Parathyroid adenoma (tissue), 2 donors: ENCODE results near the gene PLXDC1.

Experiments
- H2AFZ ChIP-seq: fragments of 300-600 bp; sonication (generic); one replicate; pipeline ENCODE4 v1.7.0; 2017; ENCODE audit warnings: antibody characterized with exemption, mild to moderate bottlenecking
- H3K27ac ChIP-seq: fragments of 300-600 bp; sonication (generic); one replicate; pipeline ENCODE4 v1.7.0; 2017
- H3K27me3 ChIP-seq: fragments of 300-600 bp; sonication (generic); one replicate; pipeline ENCODE4 v1.7.0; 2017; ENCODE audit warnings: low read length; ENCODE audit not compliant: control insufficient read depth, insufficient read depth
- H3K36me3 ChIP-seq: fragments of 300-600 bp; sonication (generic); one replicate; pipeline ENCODE4 v1.7.0; 2017; ENCODE audit warnings: low read length; ENCODE audit not compliant: control insufficient read depth, insufficient read depth
- H3K4me1 ChIP-seq: fragments of 300-600 bp; sonication (generic); one replicate; pipeline ENCODE4 v1.7.0; 2017; ENCODE audit warnings: control low read depth
- H3K4me2 ChIP-seq: fragments of 300-600 bp; sonication (generic); one replicate; pipeline ENCODE4 v1.7.0; 2017; ENCODE audit warnings: low read length
- H3K4me3 ChIP-seq: fragments of 300-600 bp; sonication (generic); one replicate; pipeline ENCODE4 v1.7.0; 2017; ENCODE audit warnings: low read depth, low read length
- H3K79me2 ChIP-seq: fragments of 300-600 bp; sonication (generic); one replicate; pipeline ENCODE4 v1.7.0; 2017; ENCODE audit warnings: control low read depth
- H3K9ac ChIP-seq: fragments of 300-600 bp; sonication (generic); one replicate; pipeline ENCODE4 v1.7.0; 2017; ENCODE audit warnings: mild to moderate bottlenecking
- H3K9me3 ChIP-seq: fragments of 300-600 bp; sonication (generic); one replicate; pipeline ENCODE4 v1.7.0; 2017; ENCODE audit warnings: low read length; ENCODE audit not compliant: control insufficient read depth
- TF ChIP-seq, protein P1 (sequence below): fragments of 300-600 bp; sonication (generic); IDR thresholded peaks from one replicate; pipeline ENCODE4 v1.7.0; 2017; ENCODE audit warnings: antibody characterized with exemption, mild to moderate bottlenecking
- donor health status: primary hyperparathyroidism.

Gene PLXDC1

DNA sequence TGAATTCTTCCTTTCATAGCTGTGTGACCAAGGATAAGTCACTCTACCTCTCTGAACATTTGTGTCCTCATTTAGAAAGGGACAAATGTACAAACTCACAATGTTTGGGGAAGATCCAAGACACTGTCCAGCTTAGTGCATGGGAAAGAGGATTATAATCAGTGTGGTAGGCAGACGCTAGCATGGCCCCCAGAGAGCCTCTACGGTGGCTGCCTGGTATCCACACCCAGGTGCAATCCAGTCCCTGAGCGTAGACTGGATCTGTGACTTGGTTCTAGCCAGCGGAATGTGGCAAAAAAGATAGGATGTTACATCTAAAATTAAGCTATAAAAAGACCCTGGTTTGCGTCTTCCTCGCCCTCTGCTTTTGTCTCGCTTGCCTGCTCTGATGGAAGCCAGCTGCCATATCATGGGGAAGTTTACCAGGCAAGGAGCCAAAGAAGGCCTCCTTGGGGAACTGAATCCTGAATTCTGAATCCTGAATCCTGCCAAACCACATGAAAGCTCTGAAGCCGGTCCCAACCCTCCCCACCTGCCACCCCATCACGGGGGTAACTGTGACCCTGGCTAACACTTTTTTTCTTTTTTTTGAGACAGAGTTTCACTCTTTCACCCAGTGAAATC lies 51.7 kb downstream of the PLXDC1 start:
- H3K4me3 ChIP-seq = no peak overlapping the region
- TF ChIP-seq, protein P1, sequence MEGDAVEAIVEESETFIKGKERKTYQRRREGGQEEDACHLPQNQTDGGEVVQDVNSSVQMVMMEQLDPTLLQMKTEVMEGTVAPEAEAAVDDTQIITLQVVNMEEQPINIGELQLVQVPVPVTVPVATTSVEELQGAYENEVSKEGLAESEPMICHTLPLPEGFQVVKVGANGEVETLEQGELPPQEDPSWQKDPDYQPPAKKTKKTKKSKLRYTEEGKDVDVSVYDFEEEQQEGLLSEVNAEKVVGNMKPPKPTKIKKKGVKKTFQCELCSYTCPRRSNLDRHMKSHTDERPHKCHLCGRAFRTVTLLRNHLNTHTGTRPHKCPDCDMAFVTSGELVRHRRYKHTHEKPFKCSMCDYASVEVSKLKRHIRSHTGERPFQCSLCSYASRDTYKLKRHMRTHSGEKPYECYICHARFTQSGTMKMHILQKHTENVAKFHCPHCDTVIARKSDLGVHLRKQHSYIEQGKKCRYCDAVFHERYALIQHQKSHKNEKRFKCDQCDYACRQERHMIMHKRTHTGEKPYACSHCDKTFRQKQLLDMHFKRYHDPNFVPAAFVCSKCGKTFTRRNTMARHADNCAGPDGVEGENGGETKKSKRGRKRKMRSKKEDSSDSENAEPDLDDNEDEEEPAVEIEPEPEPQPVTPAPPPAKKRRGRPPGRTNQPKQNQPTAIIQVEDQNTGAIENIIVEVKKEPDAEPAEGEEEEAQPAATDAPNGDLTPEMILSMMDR = no peak
- no peaks in the 10 kb centered on the region for H3K79me2 ChIP-seq
- H3K36me3 ChIP-seq = no peaks in the 10 kb centered on the region
- no peak overlapping the region for H3K27ac ChIP-seq
- no peak overlapping the region for H3K9ac ChIP-seq
- H3K27me3 ChIP-seq = no peaks in the 10 kb centered on the region
- no peaks in the 10 kb centered on the region for H3K4me1 ChIP-seq
- H3K9me3 ChIP-seq = no peaks in the 10 kb centered on the region
- no peak overlapping the region for H3K4me2 ChIP-seq
- H2AFZ ChIP-seq = no peak overlapping the region

DNA sequence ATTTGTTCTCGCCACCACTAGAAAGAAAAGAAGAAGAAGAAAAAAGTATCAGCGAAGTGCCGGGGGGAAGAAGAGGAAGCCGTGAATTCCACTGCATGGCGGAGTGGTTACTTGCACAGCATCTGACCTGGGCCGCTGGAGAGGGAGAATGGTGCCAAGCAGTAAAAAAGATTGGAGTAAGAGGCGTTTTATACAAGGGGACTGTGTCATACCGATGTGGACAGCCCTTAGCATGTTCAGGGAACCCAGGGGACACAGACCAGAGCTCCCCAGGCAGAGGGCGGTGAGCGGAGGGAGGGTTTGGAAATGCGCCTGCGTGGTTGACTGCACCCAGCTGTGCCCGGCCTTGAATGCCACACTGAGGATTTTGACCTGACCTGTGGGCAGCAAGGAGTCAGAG lies 52.8 kb downstream of the PLXDC1 start:
- Histone ChIP-seq H3K79me2 (no peaks in the 10 kb centered on the region), H3K9me3 (no peaks in the 10 kb centered on the region), H3K4me3 (no peak overlapping the region), H3K9ac (no peak overlapping the region), H2AFZ (no peak overlapping the region), H3K27me3 (no peaks in the 10 kb centered on the region), H3K4me2 (no peak overlapping the region), H3K4me1 (no peaks in the 10 kb centered on the region), H3K27ac (no peak overlapping the region), H3K36me3 (no peaks in the 10 kb centered on the region)
- TF ChIP-seq, protein P1 = no peak

DNA sequence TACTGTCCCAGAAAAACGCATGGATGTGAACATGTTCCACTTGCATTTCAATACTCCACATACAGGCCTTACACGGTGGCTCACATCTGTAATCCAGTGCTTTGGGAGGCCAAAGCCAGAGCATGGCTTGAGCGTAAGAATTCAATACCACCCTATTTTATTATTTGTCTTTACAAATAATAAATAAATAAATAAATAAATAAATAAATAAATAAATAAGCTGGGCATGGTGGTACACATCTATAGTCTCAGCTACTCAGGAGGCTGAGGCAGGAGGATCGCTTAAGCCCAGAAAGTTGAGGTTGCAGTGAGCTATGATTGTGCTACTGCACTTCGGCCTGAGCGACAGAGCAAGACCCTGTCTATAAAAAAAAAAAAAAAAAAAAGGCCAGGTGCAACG lies 53.9 kb downstream of the PLXDC1 start:
- no peak overlapping the region for H3K4me2 ChIP-seq
- no peaks in the 10 kb centered on the region for H3K79me2 ChIP-seq
- no peaks in the 10 kb centered on the region for H3K9me3 ChIP-seq
- no peak overlapping the region for H3K27ac ChIP-seq
- H3K9ac ChIP-seq = no peak overlapping the region
- no peaks in the 10 kb centered on the region for H3K36me3 ChIP-seq
- no peaks in the 10 kb centered on the region for H3K27me3 ChIP-seq
- TF ChIP-seq, protein P1 = no peak
- H2AFZ ChIP-seq = no peak overlapping the region
- H3K4me1 ChIP-seq = no peaks in the 10 kb centered on the region
- no peak overlapping the region for H3K4me3 ChIP-seq

DNA sequence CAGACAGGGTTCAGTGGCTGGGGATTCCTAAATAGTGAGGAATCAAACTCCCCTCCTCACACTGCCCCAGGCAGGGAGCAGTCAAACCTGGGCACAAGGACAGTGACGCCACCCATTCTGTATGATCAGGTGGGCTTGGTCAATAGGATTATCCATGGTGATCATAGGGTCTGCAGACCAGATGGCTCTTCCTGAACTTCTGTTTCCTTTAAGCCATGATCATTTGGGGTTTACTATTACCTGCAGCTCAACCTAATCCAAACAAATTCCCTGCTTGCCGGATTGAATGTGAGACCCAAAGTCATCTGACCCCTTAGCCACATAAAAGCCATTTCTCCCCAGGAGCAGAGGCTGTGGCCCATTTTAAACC lies 54.3 kb downstream of the PLXDC1 start:
- H3K9me3 ChIP-seq = no peaks in the 10 kb centered on the region
- no peak overlapping the region for H3K9ac ChIP-seq
- TF ChIP-seq, protein P1 = no peak

DNA sequence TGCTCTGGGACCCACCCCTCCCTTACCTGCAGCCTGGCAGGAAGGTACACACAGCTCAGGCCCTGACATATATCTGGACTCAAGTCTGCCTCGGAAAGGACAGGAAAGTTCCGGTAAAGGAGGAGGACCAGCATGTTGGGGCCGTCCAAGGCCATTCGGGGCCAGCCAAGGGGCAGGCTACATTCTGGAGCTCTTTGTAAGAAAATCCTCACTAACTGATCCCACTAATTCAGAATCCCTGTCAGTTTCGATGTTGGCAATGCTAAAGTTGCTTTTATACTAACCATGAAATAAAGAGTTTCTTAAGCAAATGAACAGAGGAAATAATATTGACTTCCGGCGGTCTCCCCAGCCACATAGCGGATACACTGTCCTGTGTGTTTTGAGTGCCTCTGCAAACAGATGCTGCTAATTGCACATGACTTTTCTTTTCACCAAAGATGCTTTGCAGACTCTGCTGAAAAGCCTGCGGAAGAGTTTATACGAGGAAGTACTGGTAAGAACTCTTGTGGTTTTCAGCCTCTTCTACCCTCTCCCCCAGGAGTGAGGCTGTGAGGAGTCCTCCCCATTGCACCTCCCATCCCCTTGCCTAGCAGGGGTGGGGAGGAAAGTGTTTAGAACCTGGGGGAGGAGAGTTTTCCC lies 54.8 kb downstream of the PLXDC1 start:
- Histone ChIP-seq H3K79me2 (no peaks in the 10 kb centered on the region), H3K9ac (no peak overlapping the region), H2AFZ (no peak overlapping the region), H3K4me1 (no peaks in the 10 kb centered on the region), H3K9me3 (no peaks in the 10 kb centered on the region), H3K27ac (no peak overlapping the region), H3K4me3 (no peak overlapping the region), H3K36me3 (no peaks in the 10 kb centered on the region), H3K27me3 (no peaks in the 10 kb centered on the region), H3K4me2 (no peak overlapping the region)
- TF ChIP-seq, protein P1 = no peak

More for the DNA sequence above, 54.3 kb downstream of the PLXDC1 start:
- Histone ChIP-seq H3K27me3 (no peaks in the 10 kb centered on the region), H3K4me2 (no peak overlapping the region), H3K36me3 (no peaks in the 10 kb centered on the region), H2AFZ (no peak overlapping the region), H3K27ac (no peak overlapping the region), H3K4me3 (no peak overlapping the region), H3K79me2 (no peaks in the 10 kb centered on the region), H3K4me1 (no peaks in the 10 kb centered on the region)
